Measurements from ENCODE around the gene GIPC1.
A peak's percentile ranks its signal among the peaks of the same experiment; 100 is the strongest.

The GIPC1 gene

GRCh38 chr19:14528419-14529253, 32.7 kb upstream of the GIPC1 start:
- Mint-ChIP-seq H3K27ac (peak overlapping the region; percentile 94), H3K27me3 (no peaks in the 10 kb centered on the region), H3K36me3 (ENCODE audit: low read depth) (peaks cover 14% of the 10 kb centered on the region), H3K4me3 (peak overlapping the region; percentile 100), H3K4me1 (ENCODE audit: low read depth) (peaks cover 35% of the 10 kb centered on the region), H3K9me3 (no peaks in the 10 kb centered on the region)
- intact Hi-C loops (cut with micrococcal nuclease), result loop anchor here (1.0 kb wide), 1 partner anchor 10 kb away; the partner anchor contains the start of gene DNAJB1

GRCh38 chr19:14526423-14526822, 30.5 kb upstream of the GIPC1 start:
- H3K9me3 Mint-ChIP-seq, result no peaks in the 10 kb centered on the region
- H3K36me3 Mint-ChIP-seq (ENCODE audit: low read depth), result peaks cover 14% of the 10 kb centered on the region
- peaks cover 26% of the 10 kb centered on the region for H3K4me1 Mint-ChIP-seq (ENCODE audit: low read depth)
- no peak overlapping the region for H3K27ac Mint-ChIP-seq
- H3K4me3 Mint-ChIP-seq, result no peak overlapping the region
- H3K27me3 Mint-ChIP-seq, result no peaks in the 10 kb centered on the region
- intact Hi-C loops (cut with micrococcal nuclease), result no loop called here

GRCh38 chr19:14525729-14526128, 29.8 kb upstream of the GIPC1 start:
- H3K36me3 Mint-ChIP-seq (ENCODE audit: low read depth), result peaks cover 14% of the 10 kb centered on the region
- intact Hi-C loops (cut with micrococcal nuclease), result no loop called here
- H3K4me1 Mint-ChIP-seq (ENCODE audit: low read depth), result peaks cover 19% of the 10 kb centered on the region
- no peak overlapping the region for H3K27ac Mint-ChIP-seq
- no peaks in the 10 kb centered on the region for H3K27me3 Mint-ChIP-seq
- no peak overlapping the region for H3K4me3 Mint-ChIP-seq
- H3K9me3 Mint-ChIP-seq, result no peaks in the 10 kb centered on the region

GRCh38 chr19:14520543-14520942, 24.6 kb upstream of the GIPC1 start:
- Mint-ChIP-seq H3K27ac (peak overlapping the region; percentile 97), H3K4me3 (no peak overlapping the region), H3K36me3 (ENCODE audit: low read depth) (peaks cover 28% of the 10 kb centered on the region), H3K9me3 (no peaks in the 10 kb centered on the region), H3K4me1 (ENCODE audit: low read depth) (peaks cover 41% of the 10 kb centered on the region), H3K27me3 (no peaks in the 10 kb centered on the region)
- intact Hi-C loops (cut with micrococcal nuclease), result no loop called here

GRCh38 chr19:14519860-14520407, 24.0 kb upstream of the GIPC1 start:
- peak overlapping the region; percentile 97 for H3K27ac Mint-ChIP-seq
- peaks cover 48% of the 10 kb centered on the region for H3K4me1 Mint-ChIP-seq (ENCODE audit: low read depth)
- H3K4me3 Mint-ChIP-seq, result peak overlapping the region; percentile 58
- no peaks in the 10 kb centered on the region for H3K9me3 Mint-ChIP-seq
- H3K36me3 Mint-ChIP-seq (ENCODE audit: low read depth), result peaks cover 34% of the 10 kb centered on the region
- intact Hi-C loops (cut with micrococcal nuclease), result no loop called here
- H3K27me3 Mint-ChIP-seq, result no peaks in the 10 kb centered on the region

- Mint-ChIP-seq H3K27ac (peak overlapping the region; percentile 97), H3K9me3 (no peaks in the 10 kb centered on the region), H3K27me3 (no peaks in the 10 kb centered on the region), H3K36me3 (ENCODE audit: low read depth) (peaks cover 40% of the 10 kb centered on the region), H3K4me1 (ENCODE audit: low read depth) (peaks cover 53% of the 10 kb centered on the region), H3K4me3 (peak overlapping the region; percentile 58)
- intact Hi-C loops (cut with micrococcal nuclease), result no loop called here
Observed at GRCh38 chr19:14519245-14519859, 23.4 kb upstream of the GIPC1 start.

GRCh38 chr19:14517840-14518505, 22.0 kb upstream of the GIPC1 start, which contains the start of gene DNAJB1:
TSS of gene DNAJB1 (minus strand) at chr19:14518397. CDS start at chr19:14518349, 48 bp downstream.
- Mint-ChIP-seq H3K27ac (peak within 1 kb of the TSS; percentile 97), H3K9me3 (no peaks in the 10 kb centered on the region), H3K27me3 (no peaks in the 10 kb centered on the region), H3K36me3 (ENCODE audit: low read depth) (peaks cover 49% of the 10 kb centered on the region), H3K4me1 (ENCODE audit: low read depth) (peaks cover 59% of the 10 kb centered on the region), H3K4me3 (peak within 1 kb of the TSS; percentile 89)
- intact Hi-C loops (cut with micrococcal nuclease), result loop anchor here (1.0 kb wide), 1 partner anchor 11 kb away; the partner anchor contains the start of gene TECR

- Mint-ChIP-seq H3K27me3 (no peaks in the 10 kb centered on the region), H3K4me3 (peak overlapping the region; percentile 89), H3K36me3 (ENCODE audit: low read depth) (peaks cover 49% of the 10 kb centered on the region), H3K4me1 (ENCODE audit: low read depth) (peaks cover 55% of the 10 kb centered on the region), H3K9me3 (no peaks in the 10 kb centered on the region), H3K27ac (peak overlapping the region; percentile 97)
- intact Hi-C loops (cut with micrococcal nuclease), result no loop called here
Observed at GRCh38 chr19:14517446-14517839, 21.5 kb upstream of the GIPC1 start.

- peaks cover 49% of the 10 kb centered on the region for H3K36me3 Mint-ChIP-seq (ENCODE audit: low read depth)
- H3K27me3 Mint-ChIP-seq, result no peaks in the 10 kb centered on the region
- H3K9me3 Mint-ChIP-seq, result no peaks in the 10 kb centered on the region
- peak overlapping the region; percentile 89 for H3K4me3 Mint-ChIP-seq
- H3K27ac Mint-ChIP-seq, result peak overlapping the region; percentile 97
- H3K4me1 Mint-ChIP-seq (ENCODE audit: low read depth), result peaks cover 55% of the 10 kb centered on the region
- intact Hi-C loops (cut with micrococcal nuclease), result no loop called here
Observed at GRCh38 chr19:14516746-14517438, 21.0 kb upstream of the GIPC1 start.

- Mint-ChIP-seq H3K27me3 (no peaks in the 10 kb centered on the region), H3K4me3 (peak overlapping the region; percentile 89), H3K9me3 (no peaks in the 10 kb centered on the region), H3K27ac (no peak overlapping the region), H3K36me3 (ENCODE audit: low read depth) (peaks cover 49% of the 10 kb centered on the region), H3K4me1 (ENCODE audit: low read depth) (peaks cover 60% of the 10 kb centered on the region)
- intact Hi-C loops (cut with micrococcal nuclease), result no loop called here
Observed at GRCh38 chr19:14516048-14516534, 20.2 kb upstream of the GIPC1 start.

GRCh38 chr19:14515501-14516047, 19.6 kb upstream of the GIPC1 start:
- H3K27ac Mint-ChIP-seq, result no peak overlapping the region
- no peaks in the 10 kb centered on the region for H3K27me3 Mint-ChIP-seq
- no peak overlapping the region for H3K4me3 Mint-ChIP-seq
- intact Hi-C loops (cut with micrococcal nuclease), result no loop called here
- H3K9me3 Mint-ChIP-seq, result no peaks in the 10 kb centered on the region
- H3K36me3 Mint-ChIP-seq (ENCODE audit: low read depth), result peaks cover 49% of the 10 kb centered on the region
- H3K4me1 Mint-ChIP-seq (ENCODE audit: low read depth), result peaks cover 65% of the 10 kb centered on the region

GRCh38 chr19:14514215-14514863, 18.4 kb upstream of the GIPC1 start:
- intact Hi-C loops (cut with micrococcal nuclease), result no loop called here
- no peak overlapping the region for H3K4me3 Mint-ChIP-seq

More at GRCh38 chr19:14514215-14514863, 18.4 kb upstream of the GIPC1 start:
- no peaks in the 10 kb centered on the region for H3K27me3 Mint-ChIP-seq
- H3K9me3 Mint-ChIP-seq, result no peaks in the 10 kb centered on the region
- peaks cover 49% of the 10 kb centered on the region for H3K36me3 Mint-ChIP-seq (ENCODE audit: low read depth)
- H3K4me1 Mint-ChIP-seq (ENCODE audit: low read depth), result peaks cover 66% of the 10 kb centered on the region
- no peak overlapping the region for H3K27ac Mint-ChIP-seq

Data from dendritic cell treated with granulocyte-macrophage colony-stimulating factor and Interleukin-4, amounts not matched to agents 40 ng/mL and 50 ng/mL, for 4 days (primary cell).